Measurements from ENCODE around the gene CSAG1. TPM values are rescaled to one million over a fixed set of nuclear protein-coding genes. Genes with fewer than 3 reads are reported as not detected.
"Not testable (repeated sequence)": the region's sequence is repeated elsewhere in the genome, so short reads cannot be mapped to it uniquely, and the experiment has no call there.

Gene CSAG1
- total and polyA plus RNA-seq, 2 donors (not counting 1 experiment from before 2014, with no cell fraction given): not detected

- CTCF ChIA-PET; H3K27ac ChIP-seq (ENCODE audit: low read length in 2 of 2); H3K9me3 Mint-ChIP-seq (ENCODE audit: insufficient read depth); H4K20me1 ChIP-seq (ENCODE audit: control insufficient read depth, insufficient read depth, low read length, poor library complexity, severe bottlenecking); H3K4me2 ChIP-seq (replicated peaks; ENCODE audit: low read depth, low read length, poor library complexity, severe bottlenecking); POLR2A ChIA-PET; H3K4me3 ChIP-seq (ENCODE audit: control extremely low read depth in 1 of 5, extremely low read depth in 1 of 5, insufficient read depth in 1 of 5, low read depth in 2 of 5, low read length in 4 of 5); H3K27ac Mint-ChIP-seq; intact Hi-C loops (cut with micrococcal nuclease); H3K4me1 ChIP-seq (ENCODE audit: control insufficient read depth in 2 of 2, insufficient read depth in 2 of 2, low read length in 2 of 2); DNase-seq; H3K27me3 ChIP-seq (replicated peaks in 1 of 4; ENCODE audit: control extremely low read depth in 1 of 4, control insufficient read depth in 3 of 4, insufficient read depth in 4 of 4, low read length in 3 of 4); H3K4me1 Mint-ChIP-seq; H3K9me3 ChIP-seq (ENCODE audit: control extremely low read depth in 1 of 3, control insufficient read depth in 2 of 3, insufficient read depth in 1 of 3, low read length in 2 of 3); H3K79me2 ChIP-seq (ENCODE audit: control insufficient read depth, insufficient read depth, low read length); H3K4me3 Mint-ChIP-seq; H2AFZ ChIP-seq (ENCODE audit: insufficient read depth, low read depth, low read length, poor library complexity, severe bottlenecking); H3K9ac ChIP-seq (ENCODE audit: low read length); H3K36me3 ChIP-seq (replicated peaks in 1 of 2; ENCODE audit: control extremely low read depth in 1 of 2, control insufficient read depth in 1 of 2, extremely low read depth in 1 of 2, insufficient read depth in 2 of 2, low read length in 1 of 2); H3K27me3 Mint-ChIP-seq; ATAC-seq (ENCODE audit: low read depth): not testable (repeated sequence)
- WGBS (ENCODE audit: insufficient coverage): no CpG with 5 or more reads among the region's 2 CpGs
Measured at GRCh38 chrX:152709173-152709572, 24.3 kb downstream of the CSAG1 start, which contains the start of gene CSAG2. Gene CSAG2 (minus strand): TSS chrX:152709273. CDS start chrX:152709112, 161 bp downstream.

- DNase-seq; H3K9me3 ChIP-seq (ENCODE audit: control extremely low read depth in 1 of 3, control insufficient read depth in 2 of 3, insufficient read depth in 1 of 3, low read length in 2 of 3); H3K9me3 Mint-ChIP-seq (ENCODE audit: insufficient read depth); H3K27me3 ChIP-seq (replicated peaks in 1 of 4; ENCODE audit: control extremely low read depth in 1 of 4, control insufficient read depth in 3 of 4, insufficient read depth in 4 of 4, low read length in 3 of 4); POLR2A ChIA-PET; H3K4me1 Mint-ChIP-seq; H3K4me2 ChIP-seq (replicated peaks; ENCODE audit: low read depth, low read length, poor library complexity, severe bottlenecking); H3K27ac Mint-ChIP-seq; H3K9ac ChIP-seq (ENCODE audit: low read length); H3K4me3 Mint-ChIP-seq; H3K4me1 ChIP-seq (ENCODE audit: control insufficient read depth in 2 of 2, insufficient read depth in 2 of 2, low read length in 2 of 2); H3K27me3 Mint-ChIP-seq; ATAC-seq (ENCODE audit: low read depth); H3K79me2 ChIP-seq (ENCODE audit: control insufficient read depth, insufficient read depth, low read length); H2AFZ ChIP-seq (ENCODE audit: insufficient read depth, low read depth, low read length, poor library complexity, severe bottlenecking); H3K4me3 ChIP-seq (ENCODE audit: control extremely low read depth in 1 of 5, extremely low read depth in 1 of 5, insufficient read depth in 1 of 5, low read depth in 2 of 5, low read length in 4 of 5); CTCF ChIA-PET; intact Hi-C loops (cut with micrococcal nuclease); H4K20me1 ChIP-seq (ENCODE audit: control insufficient read depth, insufficient read depth, low read length, poor library complexity, severe bottlenecking); H3K36me3 ChIP-seq (replicated peaks in 1 of 2; ENCODE audit: control extremely low read depth in 1 of 2, control insufficient read depth in 1 of 2, extremely low read depth in 1 of 2, insufficient read depth in 2 of 2, low read length in 1 of 2); H3K27ac ChIP-seq (ENCODE audit: low read length in 2 of 2): not testable (repeated sequence)
- WGBS (ENCODE audit: insufficient coverage): 86% methylated on average over 1 of the region's 7 CpGs
Measured at GRCh38 chrX:152706500-152706899, 27.0 kb downstream of the CSAG1 start.

GRCh38 chrX:152700390-152700789, 33.1 kb downstream of the CSAG1 start:
- H3K27ac ChIP-seq (ENCODE audit: low read length in 2 of 2); H3K27me3 Mint-ChIP-seq; H3K27me3 ChIP-seq (replicated peaks in 1 of 4; ENCODE audit: control extremely low read depth in 1 of 4, control insufficient read depth in 3 of 4, insufficient read depth in 4 of 4, low read length in 3 of 4); H3K36me3 ChIP-seq (replicated peaks in 1 of 2; ENCODE audit: control extremely low read depth in 1 of 2, control insufficient read depth in 1 of 2, extremely low read depth in 1 of 2, insufficient read depth in 2 of 2, low read length in 1 of 2); CTCF ChIA-PET; intact Hi-C loops (cut with micrococcal nuclease); H2AFZ ChIP-seq (ENCODE audit: insufficient read depth, low read depth, low read length, poor library complexity, severe bottlenecking); POLR2A ChIA-PET; DNase-seq; ATAC-seq (ENCODE audit: low read depth); H3K9ac ChIP-seq (ENCODE audit: low read length); H3K4me2 ChIP-seq (replicated peaks; ENCODE audit: low read depth, low read length, poor library complexity, severe bottlenecking); H3K27ac Mint-ChIP-seq; H3K9me3 Mint-ChIP-seq (ENCODE audit: insufficient read depth); H4K20me1 ChIP-seq (ENCODE audit: control insufficient read depth, insufficient read depth, low read length, poor library complexity, severe bottlenecking); H3K9me3 ChIP-seq (ENCODE audit: control extremely low read depth in 1 of 3, control insufficient read depth in 2 of 3, insufficient read depth in 1 of 3, low read length in 2 of 3); H3K4me3 Mint-ChIP-seq; H3K4me1 Mint-ChIP-seq; H3K4me3 ChIP-seq (ENCODE audit: control extremely low read depth in 1 of 5, extremely low read depth in 1 of 5, insufficient read depth in 1 of 5, low read depth in 2 of 5, low read length in 4 of 5); H3K79me2 ChIP-seq (ENCODE audit: control insufficient read depth, insufficient read depth, low read length); H3K4me1 ChIP-seq (ENCODE audit: control insufficient read depth in 2 of 2, insufficient read depth in 2 of 2, low read length in 2 of 2): not testable (repeated sequence)
- WGBS (ENCODE audit: insufficient coverage): no CpG with 5 or more reads among the region's 5 CpGs

- POLR2A ChIA-PET; H4K20me1 ChIP-seq (ENCODE audit: control insufficient read depth, insufficient read depth, low read length, poor library complexity, severe bottlenecking); H2AFZ ChIP-seq (ENCODE audit: insufficient read depth, low read depth, low read length, poor library complexity, severe bottlenecking); H3K27ac Mint-ChIP-seq; ATAC-seq (ENCODE audit: low read depth); H3K4me3 ChIP-seq (ENCODE audit: control extremely low read depth in 1 of 5, extremely low read depth in 1 of 5, insufficient read depth in 1 of 5, low read depth in 2 of 5, low read length in 4 of 5); H3K9me3 Mint-ChIP-seq (ENCODE audit: insufficient read depth); H3K4me1 ChIP-seq (ENCODE audit: control insufficient read depth in 2 of 2, insufficient read depth in 2 of 2, low read length in 2 of 2); H3K36me3 ChIP-seq (replicated peaks in 1 of 2; ENCODE audit: control extremely low read depth in 1 of 2, control insufficient read depth in 1 of 2, extremely low read depth in 1 of 2, insufficient read depth in 2 of 2, low read length in 1 of 2); H3K27ac ChIP-seq (ENCODE audit: low read length in 2 of 2); H3K79me2 ChIP-seq (ENCODE audit: control insufficient read depth, insufficient read depth, low read length); H3K9ac ChIP-seq (ENCODE audit: low read length); H3K4me2 ChIP-seq (replicated peaks; ENCODE audit: low read depth, low read length, poor library complexity, severe bottlenecking); H3K9me3 ChIP-seq (ENCODE audit: control extremely low read depth in 1 of 3, control insufficient read depth in 2 of 3, insufficient read depth in 1 of 3, low read length in 2 of 3); H3K4me3 Mint-ChIP-seq; DNase-seq; H3K27me3 ChIP-seq (replicated peaks in 1 of 4; ENCODE audit: control extremely low read depth in 1 of 4, control insufficient read depth in 3 of 4, insufficient read depth in 4 of 4, low read length in 3 of 4); CTCF ChIA-PET; H3K4me1 Mint-ChIP-seq; H3K27me3 Mint-ChIP-seq; intact Hi-C loops (cut with micrococcal nuclease): not testable (repeated sequence)
- no CpG with 5 or more reads among the region's 34 CpGs for WGBS (ENCODE audit: insufficient coverage)
Measured at GRCh38 chrX:152697952-152698931, 35.3 kb downstream of the CSAG1 start, which contains the start of gene MAGEA3. Gene MAGEA3 (plus strand): TSS chrX:152698794. CDS start chrX:152700833, 2,039 bp downstream.
